T-helper 2 cell treated with Interferon-gamma antibody and Interleukin-4, amounts not matched to agents 5 μg/mL and 100 μg/mL, for 36 hours (primary cell): ENCODE results near the gene MAML1.

Experiments used
- DNase-seq: peaks from one replicate; pipeline ENCODE4 v3.0.0; 2021; ENCODE audit warnings: low spot score
- H3K27ac Mint-ChIP-seq: one replicate; pipeline ENCODE4 v1.8.0; 2021; ENCODE audit warnings: mild to moderate bottlenecking, mixed read lengths
- H3K27me3 Mint-ChIP-seq: one replicate; pipeline ENCODE4 v1.8.0; 2021; ENCODE audit warnings: low read depth, mixed read lengths
- H3K36me3 Mint-ChIP-seq: one replicate; pipeline ENCODE4 v1.8.0; 2021; ENCODE audit warnings: low read depth, mixed read lengths
- H3K4me1 Mint-ChIP-seq: one replicate; pipeline ENCODE4 v1.8.0; 2021; ENCODE audit warnings: low read depth, mixed read lengths
- H3K4me3 Mint-ChIP-seq: one replicate; pipeline ENCODE4 v1.8.0; 2022; ENCODE audit warnings: mild to moderate bottlenecking, moderate library complexity, mixed read lengths
- H3K9me3 Mint-ChIP-seq: one replicate; pipeline ENCODE4 v1.8.0; 2021; ENCODE audit warnings: mixed read lengths

Gene MAML1

DNA sequence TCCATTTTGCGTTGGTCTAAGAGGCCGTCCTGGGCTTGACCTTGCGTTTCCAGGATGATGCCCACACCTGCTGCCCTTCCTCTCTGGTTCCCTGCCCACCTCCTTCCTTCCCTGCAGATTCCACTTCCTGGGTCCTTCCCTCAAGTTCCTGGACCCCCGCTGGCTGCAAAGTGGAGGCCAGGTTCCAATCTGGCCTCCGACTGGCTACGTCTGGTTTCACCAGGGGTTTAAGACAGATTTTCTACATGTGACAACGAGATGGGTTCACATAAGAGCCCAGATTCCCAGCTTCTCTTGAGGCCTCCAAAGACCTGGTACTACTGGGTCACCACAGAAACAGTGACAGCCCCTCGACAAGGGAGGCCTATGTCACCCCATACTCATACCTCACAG is 71.9 kb downstream of the MAML1 start:
- Mint-ChIP-seq H3K4me3 (peak overlapping the region; percentile 89), H3K4me1 (peaks cover 23% of the 10 kb centered on the region), H3K27me3 (no peaks in the 10 kb centered on the region), H3K36me3 (peaks cover 10% of the 10 kb centered on the region), H3K9me3 (no peaks in the 10 kb centered on the region), H3K27ac (peak overlapping the region; percentile 90)
- no peak for DNase-seq

DNA sequence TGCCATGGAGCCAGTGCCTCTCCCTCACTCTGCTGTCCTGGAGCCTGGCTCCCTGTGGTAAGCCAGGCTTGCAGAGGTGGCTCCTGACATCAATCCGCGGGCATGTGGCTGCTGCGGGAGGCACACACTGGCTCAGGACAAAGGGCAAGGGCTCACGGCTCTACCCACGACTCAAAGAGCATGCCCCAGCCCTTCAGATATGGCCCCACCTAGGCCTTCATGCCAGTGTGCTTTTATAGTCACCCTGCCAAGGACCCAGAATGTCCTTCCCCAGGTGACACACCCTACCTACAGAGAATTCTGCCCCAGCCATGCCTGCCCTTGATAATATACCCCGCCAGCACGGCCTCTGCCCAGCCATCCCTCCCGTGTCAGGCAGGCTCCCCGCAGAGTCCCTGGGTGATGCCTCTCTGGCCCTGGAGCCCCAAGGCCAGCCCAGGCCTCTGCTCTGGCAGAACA is 72.5 kb downstream of the MAML1 start:
- no peak for DNase-seq
- Mint-ChIP-seq H3K9me3 (no peaks in the 10 kb centered on the region), H3K27me3 (no peaks in the 10 kb centered on the region)

DNA sequence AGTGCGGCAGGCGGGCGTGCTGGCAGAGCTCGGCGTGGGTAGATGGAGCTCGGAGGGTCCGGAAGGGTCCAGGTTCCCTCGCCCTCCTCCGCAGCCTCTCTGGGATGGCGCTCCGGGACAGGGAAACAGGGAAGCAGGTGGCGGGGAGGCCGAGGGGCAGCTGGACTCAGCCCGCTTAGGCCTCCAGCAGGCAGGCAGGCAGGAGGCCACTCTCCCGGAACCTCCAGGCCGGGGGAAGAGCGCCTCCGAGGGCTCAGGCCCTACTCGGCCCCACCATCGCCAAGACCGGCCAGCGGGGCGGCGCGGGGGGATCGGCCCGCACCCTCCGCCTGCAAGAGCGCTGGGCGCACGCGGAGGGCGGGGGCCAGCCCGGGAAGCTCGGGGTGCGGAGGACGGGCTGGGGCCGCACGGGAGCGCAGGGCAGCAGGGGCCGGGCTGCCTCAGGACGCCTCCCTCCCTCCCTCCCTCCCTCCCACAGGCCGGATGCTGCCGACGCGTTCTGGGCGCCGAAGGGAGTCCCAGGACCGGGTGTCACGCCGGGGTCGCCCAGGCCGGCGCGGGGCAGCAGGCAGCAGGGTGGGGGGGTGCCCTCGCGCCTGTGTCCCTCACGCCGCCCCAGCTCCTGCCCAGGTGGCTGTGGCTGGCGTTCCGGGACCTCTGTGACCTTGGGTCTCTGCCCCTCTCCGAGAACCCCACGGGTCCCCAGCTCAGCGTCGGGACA is 73.1 kb downstream of the MAML1 start:
- peaks cover 8% of the 10 kb centered on the region for H3K36me3 Mint-ChIP-seq
- peaks cover 23% of the 10 kb centered on the region for H3K4me1 Mint-ChIP-seq
- peak overlapping the region; percentile 89 for H3K4me3 Mint-ChIP-seq
- no peaks in the 10 kb centered on the region for H3K27me3 Mint-ChIP-seq
- DNase-seq, result peak; percentile 45
- H3K9me3 Mint-ChIP-seq, result no peaks in the 10 kb centered on the region
- H3K27ac Mint-ChIP-seq, result peak overlapping the region; percentile 90

More for the DNA sequence above, 72.5 kb downstream of the MAML1 start:
- H3K27ac Mint-ChIP-seq, result peak overlapping the region; percentile 90
- H3K4me3 Mint-ChIP-seq, result peak overlapping the region; percentile 89
- H3K36me3 Mint-ChIP-seq, result peaks cover 6% of the 10 kb centered on the region
- H3K4me1 Mint-ChIP-seq, result peaks cover 23% of the 10 kb centered on the region

DNA sequence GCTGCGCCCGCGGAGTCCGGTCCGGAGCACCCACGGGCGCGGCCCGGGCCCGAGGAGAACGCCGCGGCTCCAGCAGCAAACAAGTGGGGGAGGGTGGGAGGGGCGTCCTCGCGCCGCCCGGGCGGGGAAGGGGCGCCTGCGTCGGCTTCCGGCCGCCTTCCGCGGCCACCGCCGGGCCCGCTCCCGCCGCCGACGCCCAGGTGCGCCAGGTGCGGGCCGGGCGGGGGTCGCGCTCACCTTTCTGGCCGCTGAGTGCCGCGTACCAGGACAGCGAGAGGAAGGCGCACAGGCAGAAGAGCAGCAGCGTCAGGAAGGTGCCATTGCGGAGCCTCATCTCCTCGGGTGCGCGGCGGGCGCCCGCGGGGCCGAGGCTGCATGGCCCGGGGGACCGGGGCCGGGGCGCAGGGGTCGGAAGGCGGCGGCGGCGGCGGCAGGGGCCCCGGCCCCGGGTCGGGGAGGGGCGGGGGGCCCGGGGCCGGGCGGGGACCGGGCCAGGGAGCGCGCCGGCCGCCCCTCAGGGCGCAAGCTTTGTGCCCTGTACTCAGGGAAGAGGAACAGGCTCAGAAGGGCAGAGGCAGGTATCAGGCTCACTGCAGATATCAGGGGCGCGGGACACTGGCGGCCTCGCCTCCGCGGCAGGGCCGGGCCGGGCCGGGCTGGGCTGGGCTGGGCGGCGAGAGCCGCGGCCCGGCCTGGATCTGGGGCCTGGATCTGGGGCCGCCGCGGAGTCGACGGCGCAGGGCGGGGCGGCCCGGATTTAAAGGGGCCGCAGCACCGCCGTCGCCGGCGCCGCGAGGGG is 73.8 kb downstream of the MAML1 start, which contains the start of gene MGAT4B:
TSS of gene MGAT4B (minus strand) at position 617 of the 799 bp plus-strand sequence. CDS start at position 334, 283 bp downstream.
- Mint-ChIP-seq H3K27ac (peak within 1 kb of the TSS; percentile 89), H3K4me3 (peak within 1 kb of the TSS; percentile 74), H3K9me3 (no peaks in the 10 kb centered on the region), H3K4me1 (peaks cover 23% of the 10 kb centered on the region), H3K27me3 (no peaks in the 10 kb centered on the region), H3K36me3 (peaks cover 9% of the 10 kb centered on the region)
- peak; percentile 68 for DNase-seq

DNA sequence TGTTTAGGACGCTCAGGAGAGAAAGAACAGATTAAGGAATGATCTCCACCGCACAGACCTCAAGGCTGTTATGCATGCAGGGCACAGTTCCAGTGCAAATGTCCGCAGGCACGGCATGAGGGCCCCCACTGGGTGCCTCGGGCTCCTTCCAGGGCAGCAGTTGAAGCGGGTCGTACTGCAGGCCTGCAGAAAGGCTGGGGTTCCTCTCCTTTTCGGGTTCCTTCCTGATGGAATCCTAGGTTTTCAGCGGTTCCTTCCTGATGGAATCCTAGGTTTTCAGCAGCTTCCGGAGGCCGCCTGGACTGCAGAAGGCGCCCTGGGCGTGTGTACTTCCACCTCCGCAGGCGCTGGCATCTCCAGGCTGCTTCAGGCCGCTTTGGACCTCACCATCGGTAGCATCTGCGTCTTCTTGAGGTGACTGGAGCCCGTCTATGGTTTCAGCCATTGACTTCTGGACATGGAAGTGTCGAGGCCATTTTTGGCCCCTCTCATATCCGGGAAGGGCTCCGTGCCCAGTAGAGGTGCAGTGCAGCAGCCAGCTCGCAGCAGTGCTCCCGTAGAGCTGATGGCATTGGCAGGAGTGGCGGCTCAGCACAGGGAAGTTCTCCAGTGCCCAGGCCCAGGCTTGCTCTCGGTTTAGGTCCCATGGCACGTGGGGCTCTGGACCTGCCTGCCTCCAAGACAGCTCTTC is 79.7 kb downstream of the MAML1 start:
- H3K27me3 Mint-ChIP-seq, result no peaks in the 10 kb centered on the region

DNA sequence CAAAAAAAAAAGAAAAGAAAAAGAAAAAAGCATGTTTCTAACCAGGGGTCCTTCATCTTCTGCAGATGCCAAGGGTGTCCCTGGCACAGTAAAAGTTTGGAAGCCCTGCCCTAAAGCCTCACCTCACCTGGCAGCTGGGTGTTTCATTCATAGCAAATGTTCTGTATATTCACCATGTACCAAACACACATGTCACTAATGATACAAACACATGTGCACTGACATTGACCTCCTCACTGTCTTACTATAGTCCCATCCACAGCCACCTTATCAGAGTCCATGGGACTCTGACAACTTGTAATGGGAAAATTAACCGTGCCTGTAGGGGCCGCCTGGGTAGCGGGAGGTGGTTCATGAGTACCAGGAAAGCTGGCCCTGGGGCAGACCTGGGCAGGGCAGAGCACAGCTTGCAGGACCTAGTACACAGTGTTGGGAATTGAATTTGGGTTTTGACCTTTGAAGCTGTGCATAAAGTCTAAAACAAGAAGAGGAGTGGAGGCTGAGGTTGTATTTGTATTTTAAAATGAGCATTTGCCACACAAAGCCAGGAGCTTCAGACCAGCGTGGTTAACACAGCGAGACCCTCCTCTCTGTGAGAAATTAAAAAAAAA is 80.5 kb downstream of the MAML1 start:
- no peak overlapping the region for H3K27ac Mint-ChIP-seq

More for the DNA sequence above, 79.7 kb downstream of the MAML1 start:
- DNase-seq, result no peak
- Mint-ChIP-seq H3K4me1 (peaks cover 2% of the 10 kb centered on the region), H3K27ac (no peak overlapping the region), H3K36me3 (peaks cover 22% of the 10 kb centered on the region), H3K4me3 (no peak overlapping the region), H3K9me3 (no peaks in the 10 kb centered on the region)

DNA sequence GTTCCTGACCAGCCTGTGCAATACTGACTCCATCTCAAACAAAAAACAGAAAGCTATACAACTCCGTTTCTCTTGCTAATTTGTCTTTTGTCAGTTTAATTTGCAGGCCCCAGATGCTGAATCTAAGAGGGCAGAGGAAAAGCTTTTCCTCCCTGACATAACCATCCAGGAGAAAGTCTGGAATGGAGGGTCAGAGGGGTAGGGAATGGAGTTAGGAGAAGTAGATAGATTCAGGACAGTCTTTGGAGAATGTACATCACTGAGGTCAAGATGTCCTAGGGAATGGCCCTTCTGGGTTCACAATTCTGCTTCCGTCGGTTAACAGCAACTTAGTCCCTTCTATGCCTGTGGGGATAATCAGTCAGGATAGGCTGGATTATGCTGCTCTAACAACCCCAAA is 81.5 kb downstream of the MAML1 start:
- peaks cover 22% of the 10 kb centered on the region for H3K36me3 Mint-ChIP-seq
- no peaks in the 10 kb centered on the region for H3K9me3 Mint-ChIP-seq
- no peak overlapping the region for H3K4me3 Mint-ChIP-seq
- DNase-seq, result no peak
- H3K4me1 Mint-ChIP-seq, result peaks cover 7% of the 10 kb centered on the region
- H3K27me3 Mint-ChIP-seq, result no peaks in the 10 kb centered on the region
- H3K27ac Mint-ChIP-seq, result no peak overlapping the region

More for the DNA sequence above, 80.5 kb downstream of the MAML1 start:
- no peaks in the 10 kb centered on the region for H3K9me3 Mint-ChIP-seq
- H3K4me3 Mint-ChIP-seq, result no peak overlapping the region
- DNase-seq, result no peak
- peaks cover 22% of the 10 kb centered on the region for H3K36me3 Mint-ChIP-seq
- H3K4me1 Mint-ChIP-seq, result peaks cover 5% of the 10 kb centered on the region
- H3K27me3 Mint-ChIP-seq, result no peaks in the 10 kb centered on the region

DNA sequence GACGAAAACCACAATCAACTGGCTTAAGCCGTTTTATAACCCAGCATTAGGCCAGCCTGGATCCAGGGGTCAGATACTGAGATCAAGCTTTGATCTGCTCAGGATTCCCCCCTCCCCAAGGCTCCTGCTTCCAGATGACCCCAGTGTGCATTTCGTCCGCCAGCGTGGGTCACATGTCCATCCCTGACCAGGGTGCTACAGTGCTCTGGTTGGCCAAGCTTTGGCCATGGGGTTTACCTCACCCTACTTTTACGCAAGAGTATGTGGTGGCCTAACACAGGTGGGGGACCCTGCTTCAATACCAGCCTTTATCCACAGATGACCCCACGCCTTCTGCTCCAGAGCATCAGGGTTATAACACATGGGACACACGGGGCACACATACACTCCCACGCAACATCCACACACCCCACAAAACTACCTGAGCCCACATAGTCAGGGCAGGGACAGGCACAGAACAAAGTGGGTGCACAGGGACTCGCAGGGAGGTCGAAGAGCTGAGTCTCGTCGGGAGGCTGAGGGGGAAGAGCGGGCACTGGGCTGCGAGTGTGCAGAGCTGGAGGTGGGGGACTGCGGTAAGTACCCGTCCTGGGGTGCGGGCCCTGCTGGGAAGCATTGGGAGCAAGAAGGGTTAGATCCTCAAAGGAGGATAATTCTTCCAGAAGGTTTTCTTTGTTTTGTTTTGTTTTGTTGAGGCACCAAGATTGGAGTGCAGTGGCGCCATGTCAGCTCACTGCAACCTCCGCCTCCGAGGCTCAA is 83.0 kb downstream of the MAML1 start:
- H3K4me3 Mint-ChIP-seq, result peak overlapping the region; percentile 30
- H3K27me3 Mint-ChIP-seq, result no peaks in the 10 kb centered on the region
- H3K36me3 Mint-ChIP-seq, result peaks cover 20% of the 10 kb centered on the region
- no peaks in the 10 kb centered on the region for H3K9me3 Mint-ChIP-seq
- no peak overlapping the region for H3K27ac Mint-ChIP-seq
- peaks cover 14% of the 10 kb centered on the region for H3K4me1 Mint-ChIP-seq
- no peak for DNase-seq

DNA sequence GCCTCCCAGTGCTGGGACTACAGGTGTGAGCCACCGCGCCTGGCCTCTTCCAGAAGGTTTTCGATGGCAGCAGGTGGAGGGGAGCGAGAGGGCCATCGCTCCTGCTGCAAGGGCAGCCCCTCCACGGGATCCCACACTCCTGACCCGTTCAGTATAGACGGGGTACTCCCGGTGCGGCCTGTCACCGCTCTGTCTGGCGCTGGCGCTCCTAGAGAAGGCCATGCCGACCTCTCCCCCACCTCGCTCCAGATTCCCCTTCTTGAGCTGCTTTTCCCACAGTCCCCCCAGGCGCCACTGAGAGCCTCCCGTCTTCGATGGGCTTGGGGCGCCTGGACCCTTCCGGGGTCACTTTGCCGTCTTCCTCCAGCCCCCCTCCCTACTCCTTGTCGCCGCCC is 83.8 kb downstream of the MAML1 start:
- no peaks in the 10 kb centered on the region for H3K27me3 Mint-ChIP-seq

DNA sequence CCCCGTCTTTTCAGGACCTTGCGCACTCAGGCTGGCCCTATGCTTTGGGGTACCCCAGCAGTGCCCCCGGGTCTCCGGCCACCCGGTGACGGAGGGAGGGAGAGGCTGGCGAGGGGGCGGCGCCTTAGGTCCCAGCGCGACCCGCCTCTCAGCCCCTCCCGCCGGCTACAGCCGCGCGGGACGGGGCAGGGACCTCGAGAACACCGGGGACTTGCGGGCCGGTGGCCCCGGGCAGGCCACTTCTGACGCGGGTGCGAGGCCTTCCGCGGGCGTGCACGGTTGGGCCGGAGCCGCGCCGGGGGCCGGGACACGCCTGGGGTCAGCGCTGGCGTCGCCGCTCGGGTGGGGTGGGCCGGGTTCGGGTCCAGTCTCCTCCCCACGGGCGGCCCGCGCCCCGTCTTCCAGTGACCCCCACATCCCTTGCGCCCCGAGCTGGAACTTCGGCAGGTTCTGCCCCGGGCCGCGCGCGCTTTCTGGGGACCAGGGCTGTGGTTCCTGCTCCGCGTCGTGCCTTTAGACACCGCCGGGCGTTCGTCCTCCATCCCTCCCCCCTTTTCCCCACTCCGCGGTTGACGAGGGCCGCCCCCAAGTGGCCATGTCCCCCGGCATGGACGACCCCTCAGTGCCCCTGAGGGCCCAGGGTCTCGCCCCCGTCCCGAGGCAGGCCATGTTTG is 84.3 kb downstream of the MAML1 start:
- Mint-ChIP-seq H3K4me3 (no peak overlapping the region), H3K4me1 (peaks cover 17% of the 10 kb centered on the region), H3K36me3 (peaks cover 20% of the 10 kb centered on the region), H3K27ac (no peak overlapping the region), H3K27me3 (no peaks in the 10 kb centered on the region), H3K9me3 (no peaks in the 10 kb centered on the region)
- DNase-seq, result no peak

More for the DNA sequence above, 83.8 kb downstream of the MAML1 start:
- no peak for DNase-seq
- no peaks in the 10 kb centered on the region for H3K9me3 Mint-ChIP-seq
- no peak overlapping the region for H3K4me3 Mint-ChIP-seq
- H3K27ac Mint-ChIP-seq, result no peak overlapping the region
- H3K36me3 Mint-ChIP-seq, result peaks cover 18% of the 10 kb centered on the region
- H3K4me1 Mint-ChIP-seq, result peaks cover 14% of the 10 kb centered on the region

DNA sequence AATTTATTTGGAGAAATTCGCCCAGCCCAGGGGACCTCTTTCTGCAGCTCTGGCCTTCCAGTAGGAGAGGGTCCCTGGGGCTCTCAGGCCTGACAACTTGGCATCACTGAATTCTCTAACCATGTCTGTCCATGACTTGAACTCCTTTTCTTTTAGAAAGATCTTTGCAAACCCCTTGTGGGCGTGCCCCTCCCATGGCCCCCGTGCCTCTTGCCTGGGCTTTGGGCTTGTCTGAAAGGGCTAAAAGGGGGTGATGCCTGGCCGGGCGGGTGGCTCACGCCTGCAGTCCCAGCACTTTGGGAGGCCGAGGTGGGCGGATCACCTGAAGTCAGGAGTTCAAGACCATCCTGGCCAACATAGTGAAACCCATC is 84.8 kb downstream of the MAML1 start:
- Mint-ChIP-seq H3K9me3 (no peaks in the 10 kb centered on the region), H3K27ac (no peak overlapping the region), H3K36me3 (peaks cover 23% of the 10 kb centered on the region), H3K4me3 (no peak overlapping the region), H3K27me3 (no peaks in the 10 kb centered on the region), H3K4me1 (peaks cover 23% of the 10 kb centered on the region)
- no peak for DNase-seq

DNA sequence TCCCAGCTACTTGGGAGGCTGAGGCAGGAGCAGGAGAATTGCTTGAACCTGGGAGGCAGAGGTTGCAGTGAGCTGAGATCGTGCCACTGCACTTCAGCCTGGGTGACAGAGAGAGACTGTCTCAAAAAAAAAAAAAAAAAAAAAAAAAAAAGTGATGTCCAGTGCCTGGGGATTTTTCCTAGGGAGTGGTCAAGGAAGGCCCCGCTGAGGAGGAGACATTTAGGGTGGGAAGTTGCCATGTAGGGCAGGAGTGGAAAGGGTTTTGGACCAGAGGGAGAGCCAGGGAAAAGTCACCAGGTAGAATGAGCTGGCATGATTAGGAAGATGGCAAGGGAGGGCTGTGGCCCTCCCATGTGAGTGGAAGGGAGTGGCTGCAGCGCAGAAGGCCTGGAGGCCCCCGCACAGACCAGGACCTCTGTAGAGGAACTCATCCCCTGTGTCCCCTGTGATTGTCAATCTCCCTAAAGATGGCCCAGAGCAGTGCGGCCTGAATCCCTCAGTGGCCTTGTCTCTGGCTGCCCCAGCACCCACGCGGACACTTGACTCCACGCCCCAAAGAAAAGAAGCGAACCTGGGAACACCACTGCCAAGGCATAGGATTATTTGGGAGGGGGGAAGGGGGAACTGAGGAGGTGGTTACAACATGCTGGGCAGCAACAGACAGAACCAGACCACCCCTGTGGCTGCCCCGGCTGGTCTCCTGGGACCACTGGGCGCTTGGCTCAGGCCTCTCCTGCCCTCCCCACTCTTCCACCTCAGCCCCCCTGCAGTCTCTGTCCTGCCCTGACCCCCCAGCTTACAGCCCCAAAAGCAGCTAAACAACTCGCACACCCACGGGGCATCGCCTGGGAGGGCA is 85.5 kb downstream of the MAML1 start:
- peak overlapping the region; percentile 86 for H3K27ac Mint-ChIP-seq
- peak overlapping the region; percentile 72 for H3K4me3 Mint-ChIP-seq
- no peaks in the 10 kb centered on the region for H3K27me3 Mint-ChIP-seq
- H3K9me3 Mint-ChIP-seq, result no peaks in the 10 kb centered on the region
- no peak for DNase-seq
- H3K4me1 Mint-ChIP-seq, result peaks cover 28% of the 10 kb centered on the region
- H3K36me3 Mint-ChIP-seq, result peaks cover 24% of the 10 kb centered on the region
